HepG2 (cell line): Measurements from ENCODE around the gene LYRM4. TPM values are rescaled to one million over a fixed set of nuclear protein-coding genes. Genes with fewer than 3 reads are reported as not detected.

Source experiments
- EEA1 ChIP-seq: sonication (generic); formaldehyde crosslinking; IDR thresholded peaks from 2 replicates; pipeline ENCODE4 v1.5.1; 2020; ENCODE audit warnings: mild to moderate bottlenecking, missing genetic modification reagents, borderline replicate concordance
- GATAD2A ChIP-seq: IDR thresholded peaks from 2 replicates; pipeline ENCODE4 v1.6.1; 2016
- GFI1 ChIP-seq: sonication (generic); formaldehyde crosslinking; IDR thresholded peaks from 2 replicates; pipeline ENCODE4 v1.5.0; 2020; ENCODE audit warnings: missing genetic modification reagents, mild to moderate bottlenecking, borderline replicate concordance
- HNF4G ChIP-seq, 2 experiments: sonication (generic) in 1 of 2; formaldehyde crosslinking in 1 of 2; IDR thresholded peaks; 2 replicates each; pipeline versions ENCODE4 v1.4.0 to v1.6.1; 2011 to 2020; ENCODE audit warnings: borderline replicate concordance in 2 of 2, low read depth in 2 of 2, mild to moderate bottlenecking in 2 of 2, low read length in 1 of 2, missing genetic modification reagents in 1 of 2, moderate library complexity in 1 of 2
- MEIS1 ChIP-seq: sonication (generic); formaldehyde crosslinking; IDR thresholded peaks from 2 replicates; pipeline ENCODE4 v1.9.0; 2021; ENCODE audit warnings: mild to moderate bottlenecking, missing genetic modification reagents, moderate library complexity, borderline replicate concordance
- NCOR1 ChIP-seq: fragments of 200-600 bp; sonication (generic); IDR thresholded peaks from 2 replicates; pipeline ENCODE4 v1.7.0; 2017; ENCODE audit warnings: antibody characterized with exemption, low read length, borderline replicate concordance
- RERE ChIP-seq: IDR thresholded peaks from 2 replicates; pipeline ENCODE4 v1.6.1; 2016; ENCODE audit warnings: low read depth, missing genetic modification reagents, missing compliant biosample characterization
- SAP130 ChIP-seq: IDR thresholded peaks from 2 replicates; pipeline ENCODE4 v1.6.1; 2016; ENCODE audit warnings: low read depth
- SMARCE1 ChIP-seq: fragments of 450-650 bp; IDR thresholded peaks from 2 replicates; pipeline ENCODE4 v1.6.1; 2017; ENCODE audit warnings: borderline replicate concordance
- SNAPC5 ChIP-seq: sonication (generic); formaldehyde crosslinking; IDR thresholded peaks from 2 replicates; pipeline ENCODE4 v1.8.1; 2023; ENCODE audit warnings: mild to moderate bottlenecking, missing genetic modification reagents, borderline replicate concordance
- THAP7 ChIP-seq: sonication (generic); formaldehyde crosslinking; IDR thresholded peaks from 2 replicates; pipeline ENCODE4 v1.8.1; 2023; ENCODE audit warnings: mild to moderate bottlenecking, missing genetic modification reagents
- TRIM24 ChIP-seq: sonication (generic); formaldehyde crosslinking; IDR thresholded peaks from 2 replicates; pipeline ENCODE4 v1.8.0; 2022; ENCODE audit warnings: mild to moderate bottlenecking, missing genetic modification reagents
- ZBTB49 ChIP-seq: sonication (generic); formaldehyde crosslinking; IDR thresholded peaks from 2 replicates; pipeline ENCODE4 v1.4.0; 2020; ENCODE audit warnings: missing genetic modification reagents, borderline replicate concordance
- ZNF264 ChIP-seq: sonication (generic); formaldehyde crosslinking; IDR thresholded peaks from 2 replicates; pipeline ENCODE4 v1.4.0; 2020; ENCODE audit warnings: missing genetic modification reagents
- ZNF34 ChIP-seq: sonication (generic); formaldehyde crosslinking; IDR thresholded peaks from 2 replicates; pipeline ENCODE4 v1.4.0; 2020; ENCODE audit warnings: mild to moderate bottlenecking, missing genetic modification reagents, borderline replicate concordance
- ZNF605 ChIP-seq: sonication (generic); formaldehyde crosslinking; IDR thresholded peaks from 2 replicates; pipeline ENCODE4 v1.8.0; 2022; ENCODE audit warnings: mild to moderate bottlenecking, missing genetic modification reagents
- ZNF703 ChIP-seq: sonication (generic); formaldehyde crosslinking; IDR thresholded peaks from 2 replicates; pipeline ENCODE4 v1.5.1; 2020; ENCODE audit warnings: missing genetic modification reagents, mild to moderate bottlenecking, moderate library complexity, borderline replicate concordance
- ZNF737 ChIP-seq: sonication (generic); formaldehyde crosslinking; IDR thresholded peaks from 2 replicates; pipeline ENCODE4 v1.5.0; 2020; ENCODE audit warnings: missing genetic modification reagents, mild to moderate bottlenecking, borderline replicate concordance
- ZNF800 ChIP-seq: sonication (generic); formaldehyde crosslinking; IDR thresholded peaks from 2 replicates; pipeline ENCODE4 v1.4.0; 2020; ENCODE audit warnings: missing genetic modification reagents
- ZNF816 ChIP-seq: sonication (generic); formaldehyde crosslinking; IDR thresholded peaks from 2 replicates; pipeline ENCODE4 v1.8.0; 2022; ENCODE audit warnings: missing genetic modification reagents, mild to moderate bottlenecking, borderline replicate concordance
- polyA plus RNA-seq, 8 experiments: library from polyadenylated mRNA; depleted of rRNA in 3 of 8; stranded (reverse) in 7 of 8; unstranded in 1 of 8; fragments of >200 nt; fragmentation: Illumina TruSeq in 4 of 8; extraction: Trizol in 4 of 8; gene quantifications; 2 replicates each; pipeline versions ENCODE4 v1.2.1 to v1.2.3, GENCODE V29; 2011 to 2016; ENCODE audit warnings: low read depth in 4 of 8, missing spikeins in 1 of 8, mixed read lengths in 1 of 8; ENCODE audit not compliant: insufficient read depth in 1 of 8
- total RNA-seq, 5 experiments: library from RNA; depleted of rRNA; stranded (reverse); fragments of >200 nt; fragmentation: Illumina TruSeq; extraction: Trizol; gene quantifications; 2 replicates each; pipeline ENCODE4 v1.2.3, GENCODE V29; 2016; ENCODE audit warnings: low read depth in 1 of 5

Gene LYRM4
- total and polyA plus RNA-seq, 2 of the 13 experiments (the other 11 are each of a cell fraction or from before 2014, with no cell fraction given), result 64.6 to 67.5 TPM

GRCh38 chr6:5088780-5089179 is 172.0 kb downstream of the LYRM4 start (continued):
- TF ChIP-seq RERE (CRISPR knock-in tag), result no peak
- TF ChIP-seq ZNF264 (CRISPR knock-in tag), result no peak
- TF ChIP-seq MEIS1 (CRISPR knock-in tag), result no peak
- TF ChIP-seq EEA1 (CRISPR knock-in tag), result no peak
- no peak for TF ChIP-seq ZNF605 (CRISPR knock-in tag)
- TF ChIP-seq ZNF34 (CRISPR knock-in tag), result no peak
- no peak for TF ChIP-seq ZNF800 (CRISPR knock-in tag)
- 0 out of 2 replicates have a peak, but pooled peaks have one; percentile 39 for TF ChIP-seq GATAD2A (CRISPR knock-in tag)
- no peak for TF ChIP-seq TRIM24 (CRISPR knock-in tag)
- no peak for TF ChIP-seq HNF4G (IDR thresholded peaks at IDR 0.05; ENCODE audit: borderline replicate concordance, low read depth, low read length)
- TF ChIP-seq HNF4G (CRISPR knock-in tag; IDR thresholded peaks at IDR 0.05; ENCODE audit: borderline replicate concordance, low read depth), result no peak
- TF ChIP-seq ZNF816, result no peak
- TF ChIP-seq ZBTB49 (CRISPR knock-in tag), result no peak
- TF ChIP-seq ZNF737 (CRISPR knock-in tag), result no peak
- 0 out of 2 replicates have a peak, but pooled peaks have one; percentile 24 for TF ChIP-seq SAP130
- no peak for TF ChIP-seq GFI1 (CRISPR knock-in tag)
- TF ChIP-seq ZNF703, result no peak
- TF ChIP-seq SMARCE1, result no peak
- peak; percentile 19; the same call in 1 of the 2 replicates for TF ChIP-seq NCOR1
- TF ChIP-seq THAP7 (CRISPR knock-in tag), result no peak
- no peak for TF ChIP-seq SNAPC5 (CRISPR knock-in tag)
